ENCODE results near the gene CSGALNACT2. TPM values are rescaled to one million over a fixed set of nuclear protein-coding genes. Genes with fewer than 3 reads are reported as not detected.

CSGALNACT2 gene
- total and polyA plus RNA-seq, 2 of the 13 experiments (the other 11 are each of a cell fraction or from before 2014, with no cell fraction given) = 3.3 to 7.1 TPM

DNA sequence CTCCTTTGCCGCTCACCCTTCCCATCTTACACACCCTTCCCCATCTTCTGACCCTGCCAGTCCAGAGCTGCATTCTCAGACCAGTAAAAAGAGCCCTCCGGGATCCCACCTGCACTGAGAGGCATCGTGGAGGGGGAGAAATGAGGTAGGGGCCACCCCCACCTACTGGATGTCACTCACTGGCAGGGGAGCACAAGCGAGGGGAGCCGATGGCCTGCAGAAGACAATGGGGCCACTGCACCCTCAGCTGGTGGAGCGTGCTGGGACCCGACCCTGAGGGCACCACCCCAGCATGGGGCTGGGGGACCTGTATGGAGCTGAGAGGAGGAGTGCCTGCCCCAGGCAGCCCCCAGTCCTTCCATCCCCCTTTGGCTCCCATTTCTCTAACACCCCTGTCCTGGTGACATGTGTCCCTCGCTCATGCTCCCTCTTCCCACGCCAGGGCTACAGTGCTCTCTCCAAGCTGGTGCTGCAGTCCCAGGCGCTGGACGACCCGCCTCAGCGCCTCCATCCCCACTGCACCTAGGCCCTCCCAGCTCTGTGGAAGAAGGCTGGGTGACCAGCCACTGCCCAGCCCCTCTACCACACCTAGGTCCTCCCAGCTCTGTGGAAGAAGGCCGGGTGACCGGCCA is 78.8 kb downstream of the CSGALNACT2 start:
- H2AFZ ChIP-seq (ENCODE audit: low read length) = no peak overlapping the region
- ChIA-PET POLR2A (no interaction called here), CTCF (ENCODE audit: low intra/inter-chr PET ratio, low total read pairs) (no interaction called here)
- 9% methylated on average over 12 of the region's 15 CpGs for WGBS (ENCODE audit: low lambda C conversion rate)
- ATAC-seq (no peak), FAIRE-seq (no peak), DNase-seq (ENCODE audit: low spot score) (no peak)
- no peak overlapping the region for H3K4me3 ChIP-seq (replicated peaks in 1 of 3; ENCODE audit: insufficient read depth in 1 of 3, low read depth in 2 of 3, low read length in 3 of 3)
- no peaks in the 10 kb centered on the region for H3K9me3 ChIP-seq (ENCODE audit: low read length)
- TF ChIP-seq, protein P1, sequence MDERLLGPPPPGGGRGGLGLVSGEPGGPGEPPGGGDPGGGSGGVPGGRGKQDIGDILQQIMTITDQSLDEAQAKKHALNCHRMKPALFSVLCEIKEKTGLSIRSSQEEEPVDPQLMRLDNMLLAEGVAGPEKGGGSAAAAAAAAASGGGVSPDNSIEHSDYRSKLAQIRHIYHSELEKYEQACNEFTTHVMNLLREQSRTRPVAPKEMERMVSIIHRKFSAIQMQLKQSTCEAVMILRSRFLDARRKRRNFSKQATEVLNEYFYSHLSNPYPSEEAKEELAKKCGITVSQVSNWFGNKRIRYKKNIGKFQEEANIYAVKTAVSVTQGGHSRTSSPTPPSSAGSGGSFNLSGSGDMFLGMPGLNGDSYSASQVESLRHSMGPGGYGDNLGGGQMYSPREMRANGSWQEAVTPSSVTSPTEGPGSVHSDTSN (CRISPR knock-in tag; IDR thresholded peaks at IDR 0.05) = no peak
- TF ChIP-seq IKZF4 (CRISPR knock-in tag; IDR thresholded peaks at IDR 0.05; ENCODE audit: borderline replicate concordance, low read depth, not compliant biosample characterization) (no peak), RBFOX2 (IDR thresholded peaks at IDR 0.05; ENCODE audit: low read depth, low read length) (no peak), PAWR (CRISPR knock-in tag; IDR thresholded peaks at IDR 0.05; ENCODE audit: borderline replicate concordance) (no peak), RFXANK (CRISPR knock-in tag; IDR thresholded peaks at IDR 0.05) (no peak), ZNF260 (CRISPR knock-in tag; IDR thresholded peaks at IDR 0.05; ENCODE audit: borderline replicate concordance, low read depth) (no peak), ZNF782 (CRISPR knock-in tag; IDR thresholded peaks at IDR 0.05; ENCODE audit: borderline replicate concordance) (no peak), ZMAT3 (CRISPR knock-in tag; conservative IDR thresholded peaks at IDR 0.05) (no peak), ZNF615 (CRISPR knock-in tag; IDR thresholded peaks at IDR 0.05; ENCODE audit: borderline replicate concordance) (no peak), ZNF709 (CRISPR knock-in tag; IDR thresholded peaks at IDR 0.05) (no peak), ZNF83 (CRISPR knock-in tag; IDR thresholded peaks at IDR 0.05; ENCODE audit: borderline replicate concordance) (no peak), SIN3A (IDR thresholded peaks at IDR 0.05; ENCODE audit: borderline replicate concordance, low read depth, low read length) (no peak)
- TF ChIP-seq, protein P2, sequence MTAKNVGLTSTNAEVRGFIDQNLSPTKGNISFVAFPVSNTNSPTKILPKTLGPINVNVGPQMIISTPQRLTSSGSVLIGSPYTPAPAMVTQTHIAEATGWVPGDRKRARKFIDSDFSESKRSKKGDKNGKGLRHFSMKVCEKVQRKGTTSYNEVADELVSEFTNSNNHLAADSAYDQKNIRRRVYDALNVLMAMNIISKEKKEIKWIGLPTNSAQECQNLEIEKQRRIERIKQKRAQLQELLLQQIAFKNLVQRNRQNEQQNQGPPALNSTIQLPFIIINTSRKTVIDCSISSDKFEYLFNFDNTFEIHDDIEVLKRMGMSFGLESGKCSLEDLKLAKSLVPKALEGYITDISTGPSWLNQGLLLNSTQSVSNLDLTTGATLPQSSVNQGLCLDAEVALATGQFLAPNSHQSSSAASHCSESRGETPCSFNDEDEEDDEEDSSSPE (CRISPR knock-in tag; IDR thresholded peaks at IDR 0.05) = no peak
- no peaks in the 10 kb centered on the region for H3K4me1 ChIP-seq (ENCODE audit: insufficient read depth, low read length)
- no peak overlapping the region for H3K9ac ChIP-seq (ENCODE audit: insufficient read depth, low read depth, low read length)
- H3K36me3 ChIP-seq (replicated peaks in 1 of 2; ENCODE audit: control insufficient read depth in 1 of 2, insufficient read depth in 2 of 2, low read length in 2 of 2) = no peaks in the 10 kb centered on the region
- no peaks in the 10 kb centered on the region for H4K20me1 ChIP-seq (ENCODE audit: insufficient read depth, low read length)
- no peaks in the 10 kb centered on the region for H3K79me2 ChIP-seq (ENCODE audit: insufficient read depth, low read length)
- no TSS peak for BruUV-seq (replicated peaks)
- no peak overlapping the region for H3K4me2 ChIP-seq (ENCODE audit: low read depth, low read length)
- no peak overlapping the region for H3K27ac ChIP-seq (ENCODE audit: extremely low read length, insufficient read depth, low read length)
- H3K27me3 ChIP-seq (ENCODE audit: control insufficient read depth in 1 of 2, insufficient read depth in 2 of 2, low read length in 2 of 2) = peaks cover 10 to 43% of the 10 kb centered on the region in 2 experiments; a peak in 3 of 5 replicates
- in situ Hi-C loops (cut with HindIII; ENCODE audit: extremely low pct_ligation_motif_present, low pct_unique_long_range_greater_than_20kb) = no loop called here
- intact Hi-C loops (cut with micrococcal nuclease; ENCODE audit: unreplicated experiment) = no loop called here

All from HepG2 (cell line).